Esophagus squamous epithelium (tissue), 4 donors: ENCODE data around the gene WDR18.

Experiments
- POLR2A ChIP-seq, 4 donors: fragments of 450-650 bp; IDR thresholded peaks; one replicate each; pipeline ENCODE4 v1.6.1; 2017; ENCODE audit warnings: antibody characterized with exemption in 4 of 4, mild to moderate bottlenecking in 4 of 4, moderate library complexity in 3 of 4
- TF ChIP-seq, protein P1 (sequence below), 6 experiments: fragments of 450-650 bp in 4 of 6; fragments of 200-600 bp in 2 of 6; sonication (generic) in 2 of 6; IDR thresholded peaks; one replicate each; pipeline ENCODE4 v1.5.1; 2016 to 2019; ENCODE audit warnings: antibody characterized with exemption in 6 of 6, mild to moderate bottlenecking in 4 of 6, moderate library complexity in 4 of 6

DNA sequence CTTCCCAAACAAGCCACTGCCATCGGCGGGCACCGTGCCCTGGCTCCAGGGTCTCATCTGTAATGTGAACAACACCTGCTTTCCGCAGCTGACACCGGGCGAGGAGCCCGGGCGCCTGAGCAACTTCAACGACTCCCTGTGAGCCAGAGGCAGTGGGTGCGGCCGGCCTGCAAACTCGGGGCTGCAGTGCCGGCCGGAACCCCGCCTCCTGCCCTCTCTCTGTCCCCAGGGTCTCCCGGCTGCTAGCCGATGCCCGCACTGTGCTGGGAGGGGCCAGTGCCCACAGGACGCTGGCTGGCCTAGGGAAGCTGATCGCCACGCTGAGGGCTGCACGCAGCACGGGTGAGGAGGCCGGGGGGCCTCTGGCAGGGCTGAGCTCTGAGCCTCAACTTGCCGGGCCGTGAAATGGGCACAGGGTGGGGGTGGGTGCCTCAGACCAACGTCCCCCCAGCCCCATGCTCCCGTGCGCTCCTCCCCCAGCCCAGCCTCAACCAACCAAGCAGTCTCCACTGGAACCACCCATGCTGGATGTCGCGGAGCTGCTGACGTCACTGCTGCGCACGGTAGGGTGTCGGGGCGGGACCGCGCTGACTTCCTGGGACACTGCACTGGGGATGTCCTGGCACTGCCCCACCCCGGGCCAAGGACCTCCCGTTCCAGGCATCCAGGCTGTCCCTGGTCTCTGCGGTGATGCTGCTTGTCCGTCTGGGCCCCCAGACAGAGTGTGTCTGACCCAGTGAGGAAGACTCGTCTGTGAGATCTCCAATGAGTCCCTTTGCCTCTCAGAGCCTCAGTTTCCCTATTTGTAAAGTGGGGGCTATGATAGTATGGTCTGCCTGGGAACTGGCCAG, 57.9 kb downstream of the WDR18 start:
- TF ChIP-seq, protein P1, sequence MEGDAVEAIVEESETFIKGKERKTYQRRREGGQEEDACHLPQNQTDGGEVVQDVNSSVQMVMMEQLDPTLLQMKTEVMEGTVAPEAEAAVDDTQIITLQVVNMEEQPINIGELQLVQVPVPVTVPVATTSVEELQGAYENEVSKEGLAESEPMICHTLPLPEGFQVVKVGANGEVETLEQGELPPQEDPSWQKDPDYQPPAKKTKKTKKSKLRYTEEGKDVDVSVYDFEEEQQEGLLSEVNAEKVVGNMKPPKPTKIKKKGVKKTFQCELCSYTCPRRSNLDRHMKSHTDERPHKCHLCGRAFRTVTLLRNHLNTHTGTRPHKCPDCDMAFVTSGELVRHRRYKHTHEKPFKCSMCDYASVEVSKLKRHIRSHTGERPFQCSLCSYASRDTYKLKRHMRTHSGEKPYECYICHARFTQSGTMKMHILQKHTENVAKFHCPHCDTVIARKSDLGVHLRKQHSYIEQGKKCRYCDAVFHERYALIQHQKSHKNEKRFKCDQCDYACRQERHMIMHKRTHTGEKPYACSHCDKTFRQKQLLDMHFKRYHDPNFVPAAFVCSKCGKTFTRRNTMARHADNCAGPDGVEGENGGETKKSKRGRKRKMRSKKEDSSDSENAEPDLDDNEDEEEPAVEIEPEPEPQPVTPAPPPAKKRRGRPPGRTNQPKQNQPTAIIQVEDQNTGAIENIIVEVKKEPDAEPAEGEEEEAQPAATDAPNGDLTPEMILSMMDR (IDR thresholded peaks at IDR 0.05): no peak
- TF ChIP-seq POLR2A (IDR thresholded peaks at IDR 0.05): no peak
